ENCODE results near the gene SPEM2. TPM values are rescaled to one million over a fixed set of nuclear protein-coding genes. Genes with fewer than 3 reads are reported as not detected.

SPEM2 gene
- total RNA-seq, 1 experiment from 2014 or later = not detected

- ATAC-seq = no peak
- Histone ChIP-seq H3F3A (ENCODE audit: low read length, unreplicated experiment) (no peaks in the 10 kb centered on the region), H3K9me3 (ENCODE audit: low read length) (no peaks in the 10 kb centered on the region), H3K9ac (ENCODE audit: low read length) (peak overlapping the region; percentile 76), H3K79me2 (ENCODE audit: low read length) (peaks cover 16% of the 10 kb centered on the region), H3K4me3 (ENCODE audit: low read length) (peak overlapping the region; percentile 91), H3K27ac (ENCODE audit: low read length) (no peak overlapping the region), H3K4me1 (ENCODE audit: insufficient read depth, low read length) (peaks cover 4% of the 10 kb centered on the region; the same call in 1 of the 2 replicates), H3K9me2 (replicated peaks; ENCODE audit: low read length) (no peaks in the 10 kb centered on the region), H3K36me3 (ENCODE audit: low read depth, low read length) (no peaks in the 10 kb centered on the region; the same call in 1 of the 2 replicates), H3K4me2 (ENCODE audit: low read length) (peak overlapping the region; percentile 93), H2AFZ (ENCODE audit: low read length) (no peak overlapping the region), H4K20me1 (ENCODE audit: low read length) (no peaks in the 10 kb centered on the region), H3K27me3 (ENCODE audit: low read length) (no peaks in the 10 kb centered on the region)
- BruUV-seq (replicated peaks) = no TSS peak
- CTCF ChIA-PET = no interaction called here
- DNase-seq = no peak
- POLR2A ChIA-PET (ENCODE audit: unreplicated experiment) = no interaction called here
- intact Hi-C loops (cut with micrococcal nuclease) = no loop called here
- no peak for TF ChIP-seq EZH2 (IDR thresholded peaks at IDR 0.05; ENCODE audit: low read length, unreplicated experiment)
- TF ChIP-seq CTCF (conservative IDR thresholded peaks at IDR 0.05; ENCODE audit: low read depth, low read length) = no peak
- TF ChIP-seq EZH2phosphoT487 (IDR thresholded peaks at IDR 0.05; ENCODE audit: borderline replicate concordance, low read length) = no peak
Observed at GRCh38 chr17:7392696-7393612, 32.5 kb upstream of the SPEM2 start.

GRCh38 chr17:7393613-7394451 is 31.6 kb upstream of the SPEM2 start:
- peak; percentile 32 for ATAC-seq
- intact Hi-C loops (cut with micrococcal nuclease) = loop anchor here (1.0 kb wide), 1 partner anchor 10 kb away; the partner anchor contains the start of gene TMEM256
- H3K4me3 ChIP-seq (ENCODE audit: low read length) = peak overlapping the region; percentile 91
- peak overlapping the region; percentile 93 for H3K4me2 ChIP-seq (ENCODE audit: low read length)
- TF ChIP-seq CTCF (conservative IDR thresholded peaks at IDR 0.05; ENCODE audit: low read depth, low read length) = no peak
- TF ChIP-seq EZH2 (IDR thresholded peaks at IDR 0.05; ENCODE audit: low read length, unreplicated experiment) = no peak
- no peak for TF ChIP-seq EZH2phosphoT487 (IDR thresholded peaks at IDR 0.05; ENCODE audit: borderline replicate concordance, low read length)
- peak overlapping the region; percentile 88 for H2AFZ ChIP-seq (ENCODE audit: low read length)
- no peaks in the 10 kb centered on the region for H3F3A ChIP-seq (ENCODE audit: low read length, unreplicated experiment)
- CTCF ChIA-PET = interaction anchor here (0.5 to 1.4 kb wide), 2 partner anchors 10 to 43 kb away, joined by 3 read pairs; partner anchors contain the start of gene TMEM256
- BruUV-seq (replicated peaks) = TSS peak; percentile 40
- H3K9me3 ChIP-seq (ENCODE audit: low read length) = no peaks in the 10 kb centered on the region
- H3K27ac ChIP-seq (ENCODE audit: low read length) = no peak overlapping the region
- H3K36me3 ChIP-seq (ENCODE audit: low read depth, low read length) = no peaks in the 10 kb centered on the region; the same call in 1 of the 2 replicates
- H3K9ac ChIP-seq (ENCODE audit: low read length) = peak overlapping the region; percentile 76
- no peaks in the 10 kb centered on the region for H4K20me1 ChIP-seq (ENCODE audit: low read length)
- peaks cover 4% of the 10 kb centered on the region; the same call in 1 of the 2 replicates for H3K4me1 ChIP-seq (ENCODE audit: insufficient read depth, low read length)
- peak; percentile 34 for DNase-seq
- H3K27me3 ChIP-seq (ENCODE audit: low read length) = no peaks in the 10 kb centered on the region
- POLR2A ChIA-PET (ENCODE audit: unreplicated experiment) = interaction anchor here (1.0 kb wide), 1 partner anchor 10 kb away, joined by 3 read pairs; the partner anchor contains the start of gene TMEM256
- H3K79me2 ChIP-seq (ENCODE audit: low read length) = peaks cover 16% of the 10 kb centered on the region
- H3K9me2 ChIP-seq (replicated peaks; ENCODE audit: low read length) = no peaks in the 10 kb centered on the region
